Ovary (tissue), 3 donors: Measurements from ENCODE around the gene HDAC9.

ENCODE experiments used
- EP300 ChIP-seq: sonication (generic); formaldehyde crosslinking; IDR thresholded peaks from one replicate; pipeline ENCODE4 v1.6.1; 2017; ENCODE audit warnings: antibody characterized with exemption
- POLR2A ChIP-seq: fragments of 450-650 bp; IDR thresholded peaks from one replicate; pipeline ENCODE4 v1.6.1; 2017; ENCODE audit warnings: antibody characterized with exemption, mild to moderate bottlenecking, moderate library complexity
- TF ChIP-seq, protein P1 (sequence below), 3 donors: fragments of 450-650 bp in 2 of 3; fragments of 200-600 bp in 1 of 3; IDR thresholded peaks; one replicate each; pipeline versions ENCODE4 v1.5.1 to v1.8.0; 2016 to 2022; ENCODE audit warnings: antibody characterized with exemption in 3 of 3, mild to moderate bottlenecking in 1 of 3
- donor health status: DM: no; HTN: no; CAD: no.

- TF ChIP-seq, protein P1, sequence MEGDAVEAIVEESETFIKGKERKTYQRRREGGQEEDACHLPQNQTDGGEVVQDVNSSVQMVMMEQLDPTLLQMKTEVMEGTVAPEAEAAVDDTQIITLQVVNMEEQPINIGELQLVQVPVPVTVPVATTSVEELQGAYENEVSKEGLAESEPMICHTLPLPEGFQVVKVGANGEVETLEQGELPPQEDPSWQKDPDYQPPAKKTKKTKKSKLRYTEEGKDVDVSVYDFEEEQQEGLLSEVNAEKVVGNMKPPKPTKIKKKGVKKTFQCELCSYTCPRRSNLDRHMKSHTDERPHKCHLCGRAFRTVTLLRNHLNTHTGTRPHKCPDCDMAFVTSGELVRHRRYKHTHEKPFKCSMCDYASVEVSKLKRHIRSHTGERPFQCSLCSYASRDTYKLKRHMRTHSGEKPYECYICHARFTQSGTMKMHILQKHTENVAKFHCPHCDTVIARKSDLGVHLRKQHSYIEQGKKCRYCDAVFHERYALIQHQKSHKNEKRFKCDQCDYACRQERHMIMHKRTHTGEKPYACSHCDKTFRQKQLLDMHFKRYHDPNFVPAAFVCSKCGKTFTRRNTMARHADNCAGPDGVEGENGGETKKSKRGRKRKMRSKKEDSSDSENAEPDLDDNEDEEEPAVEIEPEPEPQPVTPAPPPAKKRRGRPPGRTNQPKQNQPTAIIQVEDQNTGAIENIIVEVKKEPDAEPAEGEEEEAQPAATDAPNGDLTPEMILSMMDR (IDR thresholded peaks at IDR 0.05), result no peak
- TF ChIP-seq POLR2A, result no peak
- no peak for TF ChIP-seq EP300
Measured at GRCh38 chr7:18498341-18498740, 2.8 kb downstream of the HDAC9 start.
